Activated naive CD8-positive, alpha-beta T cell (primary cell): Measurements from ENCODE around the gene CAST.
A peak's percentile ranks its signal among the peaks of the same experiment; 100 is the strongest.

ENCODE experiments used
- H3K27ac Mint-ChIP-seq: one replicate; pipeline ENCODE4 v1.8.0; 2021; ENCODE audit warnings: mixed read lengths
- H3K27me3 Mint-ChIP-seq: one replicate; pipeline ENCODE4 v1.8.0; 2021; ENCODE audit warnings: mixed read lengths
- H3K36me3 Mint-ChIP-seq: one replicate; pipeline ENCODE4 v1.8.0; 2021; ENCODE audit warnings: mixed read lengths
- H3K4me1 Mint-ChIP-seq: one replicate; pipeline ENCODE4 v1.8.0; 2021; ENCODE audit warnings: low read depth, mixed read lengths
- H3K4me3 Mint-ChIP-seq: one replicate; pipeline ENCODE4 v1.8.0; 2021; ENCODE audit warnings: mild to moderate bottlenecking, mixed read lengths
- H3K9me3 Mint-ChIP-seq: one replicate; pipeline ENCODE4 v1.8.0; 2021; ENCODE audit warnings: low read depth, mixed read lengths

Gene CAST

GRCh38 chr5:96751203-96752169 lies 89.3 kb downstream of the CAST start:
- H3K27me3 Mint-ChIP-seq, result no peaks in the 10 kb centered on the region
- peaks cover 2% of the 10 kb centered on the region for H3K4me1 Mint-ChIP-seq
- no peaks in the 10 kb centered on the region for H3K36me3 Mint-ChIP-seq
- H3K9me3 Mint-ChIP-seq, result no peaks in the 10 kb centered on the region
- H3K4me3 Mint-ChIP-seq, result no peak overlapping the region
- peak overlapping the region; percentile 47 for H3K27ac Mint-ChIP-seq

GRCh38 chr5:96752341-96753016 lies 90.3 kb downstream of the CAST start:
- Mint-ChIP-seq H3K4me3 (no peak overlapping the region), H3K36me3 (no peaks in the 10 kb centered on the region), H3K4me1 (peaks cover 2% of the 10 kb centered on the region), H3K27ac (no peak overlapping the region), H3K9me3 (no peaks in the 10 kb centered on the region), H3K27me3 (no peaks in the 10 kb centered on the region)

GRCh38 chr5:96753017-96753397 lies 90.8 kb downstream of the CAST start:
- H3K27me3 Mint-ChIP-seq, result no peaks in the 10 kb centered on the region
- no peak overlapping the region for H3K27ac Mint-ChIP-seq
- H3K4me3 Mint-ChIP-seq, result no peak overlapping the region
- H3K4me1 Mint-ChIP-seq, result peaks cover 2% of the 10 kb centered on the region
- no peaks in the 10 kb centered on the region for H3K36me3 Mint-ChIP-seq
- no peaks in the 10 kb centered on the region for H3K9me3 Mint-ChIP-seq

GRCh38 chr5:96753848-96754247 lies 91.7 kb downstream of the CAST start:
- H3K4me3 Mint-ChIP-seq, result no peak overlapping the region
- H3K27ac Mint-ChIP-seq, result no peak overlapping the region
- H3K36me3 Mint-ChIP-seq, result no peaks in the 10 kb centered on the region
- peaks cover 6% of the 10 kb centered on the region for H3K4me1 Mint-ChIP-seq
- no peaks in the 10 kb centered on the region for H3K9me3 Mint-ChIP-seq
- H3K27me3 Mint-ChIP-seq, result no peaks in the 10 kb centered on the region

GRCh38 chr5:96755851-96756250 lies 93.7 kb downstream of the CAST start:
- no peaks in the 10 kb centered on the region for H3K9me3 Mint-ChIP-seq
- no peaks in the 10 kb centered on the region for H3K36me3 Mint-ChIP-seq
- peaks cover 9% of the 10 kb centered on the region for H3K4me1 Mint-ChIP-seq
- H3K27me3 Mint-ChIP-seq, result no peaks in the 10 kb centered on the region
- H3K27ac Mint-ChIP-seq, result no peak overlapping the region
- no peak overlapping the region for H3K4me3 Mint-ChIP-seq

GRCh38 chr5:96756985-96757384 lies 94.8 kb downstream of the CAST start:
- H3K36me3 Mint-ChIP-seq, result no peaks in the 10 kb centered on the region
- no peak overlapping the region for H3K4me3 Mint-ChIP-seq
- H3K27me3 Mint-ChIP-seq, result no peaks in the 10 kb centered on the region
- no peaks in the 10 kb centered on the region for H3K9me3 Mint-ChIP-seq
- H3K27ac Mint-ChIP-seq, result peak overlapping the region; percentile 64
- H3K4me1 Mint-ChIP-seq, result peaks cover 11% of the 10 kb centered on the region

GRCh38 chr5:96758621-96759020 lies 96.4 kb downstream of the CAST start:
- Mint-ChIP-seq H3K9me3 (no peaks in the 10 kb centered on the region), H3K4me3 (no peak overlapping the region), H3K27ac (peak overlapping the region; percentile 69), H3K4me1 (peaks cover 12% of the 10 kb centered on the region), H3K27me3 (no peaks in the 10 kb centered on the region), H3K36me3 (no peaks in the 10 kb centered on the region)

GRCh38 chr5:96761618-96762017 lies 99.4 kb downstream of the CAST start:
- H3K27ac Mint-ChIP-seq, result peak overlapping the region; percentile 58
- no peaks in the 10 kb centered on the region for H3K9me3 Mint-ChIP-seq
- peaks cover 12% of the 10 kb centered on the region for H3K4me1 Mint-ChIP-seq
- no peak overlapping the region for H3K4me3 Mint-ChIP-seq
- H3K36me3 Mint-ChIP-seq, result no peaks in the 10 kb centered on the region
- no peaks in the 10 kb centered on the region for H3K27me3 Mint-ChIP-seq

GRCh38 chr5:96763026-96763425 lies 100.8 kb downstream of the CAST start:
- no peaks in the 10 kb centered on the region for H3K36me3 Mint-ChIP-seq
- H3K9me3 Mint-ChIP-seq, result no peaks in the 10 kb centered on the region
- peaks cover 12% of the 10 kb centered on the region for H3K4me1 Mint-ChIP-seq
- no peaks in the 10 kb centered on the region for H3K27me3 Mint-ChIP-seq
- peak overlapping the region; percentile 29 for H3K27ac Mint-ChIP-seq
- no peak overlapping the region for H3K4me3 Mint-ChIP-seq

GRCh38 chr5:96765043-96765442 lies 102.9 kb downstream of the CAST start:
- H3K27ac Mint-ChIP-seq, result no peak overlapping the region
- H3K27me3 Mint-ChIP-seq, result no peaks in the 10 kb centered on the region
- no peaks in the 10 kb centered on the region for H3K9me3 Mint-ChIP-seq
- peaks cover 3% of the 10 kb centered on the region for H3K36me3 Mint-ChIP-seq
- peaks cover 6% of the 10 kb centered on the region for H3K4me1 Mint-ChIP-seq
- H3K4me3 Mint-ChIP-seq, result no peak overlapping the region

- H3K36me3 Mint-ChIP-seq, result peaks cover 10% of the 10 kb centered on the region
- H3K4me3 Mint-ChIP-seq, result no peak overlapping the region
- no peaks in the 10 kb centered on the region for H3K27me3 Mint-ChIP-seq
- H3K27ac Mint-ChIP-seq, result peak overlapping the region; percentile 70
- H3K9me3 Mint-ChIP-seq, result no peaks in the 10 kb centered on the region
- peaks cover 17% of the 10 kb centered on the region for H3K4me1 Mint-ChIP-seq
Measured at GRCh38 chr5:96768708-96769251, 106.6 kb downstream of the CAST start.

GRCh38 chr5:96771395-96771794 lies 109.2 kb downstream of the CAST start:
- Mint-ChIP-seq H3K4me3 (peak overlapping the region; percentile 35), H3K4me1 (peaks cover 19% of the 10 kb centered on the region), H3K9me3 (no peaks in the 10 kb centered on the region), H3K27ac (peak overlapping the region; percentile 74), H3K27me3 (no peaks in the 10 kb centered on the region), H3K36me3 (peaks cover 10% of the 10 kb centered on the region)

- H3K9me3 Mint-ChIP-seq, result no peaks in the 10 kb centered on the region
- H3K4me1 Mint-ChIP-seq, result peaks cover 19% of the 10 kb centered on the region
- peaks cover 12% of the 10 kb centered on the region for H3K36me3 Mint-ChIP-seq
- H3K27ac Mint-ChIP-seq, result peak overlapping the region; percentile 41
- H3K27me3 Mint-ChIP-seq, result no peaks in the 10 kb centered on the region
- H3K4me3 Mint-ChIP-seq, result no peak overlapping the region
Measured at GRCh38 chr5:96772111-96772510, 109.9 kb downstream of the CAST start.

- H3K27me3 Mint-ChIP-seq, result no peaks in the 10 kb centered on the region
- H3K36me3 Mint-ChIP-seq, result peaks cover 14% of the 10 kb centered on the region
- H3K27ac Mint-ChIP-seq, result peak overlapping the region; percentile 41
- H3K9me3 Mint-ChIP-seq, result no peaks in the 10 kb centered on the region
- no peak overlapping the region for H3K4me3 Mint-ChIP-seq
- H3K4me1 Mint-ChIP-seq, result peaks cover 20% of the 10 kb centered on the region
Measured at GRCh38 chr5:96772542-96772941, 110.4 kb downstream of the CAST start.

GRCh38 chr5:96775050-96775449 lies 112.9 kb downstream of the CAST start:
- H3K4me1 Mint-ChIP-seq, result peaks cover 23% of the 10 kb centered on the region
- no peaks in the 10 kb centered on the region for H3K27me3 Mint-ChIP-seq
- H3K9me3 Mint-ChIP-seq, result no peaks in the 10 kb centered on the region
- peaks cover 17% of the 10 kb centered on the region for H3K36me3 Mint-ChIP-seq
- peak overlapping the region; percentile 10 for H3K27ac Mint-ChIP-seq
- no peak overlapping the region for H3K4me3 Mint-ChIP-seq
